HG02981 (cell line): ENCODE measurements around the gene TPD52L2.
"Not testable (repeated sequence)": the region's sequence is repeated elsewhere in the genome, so short reads cannot be mapped to it uniquely, and the experiment has no call there.

Experiments
- ATAC-seq: cut with Tn5 transposase; IDR thresholded peaks from one replicate; pipeline ENCODE4 v1.9.1; 2021; ENCODE audit warnings: mild to moderate bottlenecking, moderate library complexity; ENCODE audit not compliant: unreplicated experiment

The TPD52L2 gene

DNA sequence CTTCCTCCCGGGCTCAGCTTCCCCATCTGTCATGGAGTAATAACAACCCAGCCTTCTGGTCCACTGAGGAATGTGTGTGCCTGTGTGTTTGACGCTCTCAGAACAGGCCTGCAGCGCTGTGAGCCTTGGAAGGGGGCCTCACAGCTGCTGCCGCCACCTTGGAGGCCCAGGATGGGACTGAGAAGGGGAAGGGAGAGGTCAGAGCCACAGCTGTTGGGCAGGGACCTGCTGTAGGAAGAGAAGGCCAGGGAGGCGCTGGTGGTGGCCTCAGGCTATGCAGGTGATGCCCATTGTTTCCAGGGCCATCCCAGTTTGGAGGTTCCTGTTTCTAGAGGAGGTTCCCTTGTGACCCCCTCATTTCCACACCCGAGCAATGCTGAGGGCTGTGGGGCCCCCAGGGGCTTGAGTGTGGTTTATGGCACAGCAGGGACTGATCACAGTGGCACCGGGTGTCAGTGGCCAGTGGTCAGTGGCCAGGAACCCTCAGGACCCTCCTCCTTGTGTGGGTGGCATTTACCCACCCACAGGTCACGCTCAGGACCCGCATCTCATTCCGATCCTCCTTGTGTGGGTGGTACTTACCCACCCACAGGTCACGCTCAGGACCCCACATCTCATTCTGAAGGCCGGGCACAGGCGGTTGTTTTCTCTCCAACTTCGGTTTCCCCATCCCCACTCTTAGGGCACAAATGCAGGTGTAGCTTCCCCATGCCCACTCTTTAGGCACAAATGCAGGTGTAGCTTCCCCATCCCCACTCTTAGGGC, 14.0 kb downstream of the TPD52L2 start:
- no peak for ATAC-seq

GRCh38 chr20:63880901-63881300, 15.8 kb downstream of the TPD52L2 start:
- not testable (repeated sequence) for ATAC-seq

DNA sequence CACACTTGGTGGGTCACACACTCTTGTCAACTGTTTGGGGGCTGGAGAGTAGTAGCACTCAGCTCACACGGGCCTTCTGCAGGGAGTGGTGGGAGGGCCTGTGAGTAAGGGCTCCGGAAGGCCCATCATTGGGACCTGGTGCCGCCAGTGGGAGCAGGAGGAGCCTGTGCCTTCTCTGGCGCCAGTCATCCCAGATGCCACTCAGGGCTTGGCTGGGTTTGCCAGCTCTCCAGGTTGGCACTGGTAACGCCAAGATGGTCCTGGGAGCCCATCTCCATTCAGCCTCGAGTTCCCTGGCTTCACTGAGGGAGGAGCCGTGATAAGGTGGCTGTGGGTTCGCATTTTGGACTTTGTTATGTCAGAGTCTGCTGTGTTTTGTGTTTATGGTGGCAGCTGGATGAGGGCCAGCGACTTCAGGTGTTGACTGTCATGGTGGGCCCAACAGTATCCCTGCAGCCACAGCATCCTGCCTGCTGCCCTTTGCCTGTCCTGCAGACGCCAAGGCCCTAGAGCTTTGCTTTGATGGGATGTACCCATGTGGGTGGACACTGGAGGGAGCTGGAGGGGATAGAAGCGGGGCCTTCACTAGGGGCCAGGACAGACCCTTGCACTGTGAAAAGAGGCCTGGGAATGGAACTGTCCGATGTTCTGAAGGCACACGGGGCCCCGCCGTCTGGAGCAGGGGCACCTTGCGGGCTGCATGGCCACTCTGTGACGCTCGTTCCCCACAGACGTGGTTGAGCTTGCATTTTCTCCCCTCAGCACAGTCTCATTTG, 16.6 kb downstream of the TPD52L2 start:
- no peak for ATAC-seq

DNA sequence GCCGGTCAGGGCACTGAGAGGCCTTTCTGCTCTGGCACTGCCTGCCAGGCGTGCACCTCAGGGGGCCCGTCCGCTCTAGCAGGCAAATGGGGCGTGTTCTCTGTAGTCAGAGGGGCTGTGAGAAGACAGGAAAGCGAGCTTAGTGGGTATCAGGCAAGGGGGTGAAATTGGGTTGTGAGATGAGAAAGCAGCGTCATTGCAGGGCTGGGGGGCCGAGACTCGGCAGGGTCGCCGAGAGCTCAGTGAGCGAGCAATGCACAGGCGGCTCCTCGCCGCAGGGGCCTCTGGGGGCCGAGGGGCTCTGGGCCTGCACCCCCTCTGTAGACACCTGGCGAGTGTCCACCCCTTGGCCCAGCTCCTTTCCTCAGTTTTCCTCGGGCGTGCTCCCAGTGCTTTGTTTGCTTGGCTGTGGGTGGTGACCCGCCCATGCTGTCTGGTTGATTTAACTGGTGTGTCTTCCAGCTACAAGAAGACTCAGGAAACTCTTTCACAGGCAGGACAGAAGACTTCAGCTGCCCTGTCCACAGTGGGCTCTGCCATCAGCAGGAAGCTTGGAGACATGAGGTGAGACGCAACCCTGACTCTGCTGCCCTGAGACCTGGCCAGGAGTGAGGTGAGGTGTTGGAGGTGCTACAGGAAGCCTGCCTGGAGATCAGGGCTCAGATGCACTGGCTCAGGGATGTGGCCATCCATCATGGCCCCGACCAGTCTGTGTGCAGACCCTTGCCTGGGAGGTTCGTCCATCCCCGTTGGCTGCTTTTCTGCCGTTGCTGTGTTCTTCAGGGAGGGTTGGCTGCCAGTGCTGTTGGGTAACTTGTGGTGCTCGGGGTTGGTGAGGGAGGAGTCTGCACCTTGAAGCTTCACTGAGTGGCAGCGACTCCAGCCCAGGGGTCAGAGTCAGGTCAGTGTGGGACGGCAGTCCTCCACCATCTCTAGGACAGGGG, 17.5 kb downstream of the TPD52L2 start:
- no peak for ATAC-seq

GRCh38 chr20:63883201-63883593, 18.1 kb downstream of the TPD52L2 start:
- ATAC-seq, result no peak

- no peak for ATAC-seq
Measured at GRCh38 chr20:63884506-63885263, 19.6 kb downstream of the TPD52L2 start.

DNA sequence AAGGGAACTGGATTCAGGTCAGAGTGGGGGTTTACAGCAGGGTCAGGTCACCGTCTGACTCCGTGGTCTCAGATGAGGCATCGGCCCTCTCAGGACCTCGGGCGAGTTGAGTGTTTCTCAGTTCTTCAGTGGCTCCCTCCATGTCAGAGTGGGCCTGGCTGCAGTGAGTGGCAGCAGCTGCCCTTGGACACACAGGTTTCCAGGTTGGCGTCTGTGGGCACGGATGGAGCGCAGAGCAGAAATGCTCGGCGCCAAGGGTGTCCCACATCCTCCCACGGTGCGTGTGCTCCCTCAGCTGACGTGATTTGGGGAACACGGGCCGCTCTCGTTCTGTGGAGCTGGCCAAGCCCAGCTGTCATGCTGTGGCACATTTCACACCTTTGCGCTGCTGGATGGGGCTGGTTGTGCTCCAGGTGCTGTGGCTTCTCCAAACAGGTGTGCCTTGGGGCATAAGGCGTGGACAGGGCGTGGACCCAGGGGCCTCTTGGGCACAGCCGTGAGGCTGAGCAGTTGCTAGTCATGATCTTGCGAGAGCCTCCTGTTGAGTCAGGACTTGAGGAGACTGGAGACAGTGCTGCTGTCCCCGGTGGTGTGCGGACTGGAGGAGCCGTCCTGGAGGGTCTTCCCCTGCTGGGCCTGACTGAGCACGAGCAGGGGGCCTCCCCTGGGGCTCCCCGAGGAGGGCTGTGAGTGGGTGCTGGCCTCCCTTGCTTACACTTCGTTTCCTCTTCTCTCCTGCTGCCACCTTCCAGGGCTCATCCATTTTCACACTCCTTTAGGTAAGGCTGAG, 20.4 kb downstream of the TPD52L2 start:
- ATAC-seq, result no peak

DNA sequence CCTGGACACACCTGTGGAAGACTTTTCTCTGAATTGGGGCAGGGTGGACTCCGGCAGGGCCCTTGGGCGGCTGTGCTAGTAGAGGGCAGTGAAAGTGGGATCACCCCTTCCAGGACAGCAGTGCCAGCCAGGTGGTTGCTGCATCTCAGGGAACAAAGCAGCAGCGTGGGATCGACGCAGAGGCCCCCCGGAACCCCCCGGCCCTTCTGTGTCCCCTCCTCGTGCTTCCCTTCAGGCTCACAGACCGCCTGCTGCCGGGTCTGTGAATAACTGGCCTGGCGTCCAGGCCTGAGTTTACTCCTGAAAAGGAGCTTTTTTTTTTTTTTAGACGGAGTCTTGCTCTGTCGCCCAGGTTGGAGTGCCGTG, 21.0 kb downstream of the TPD52L2 start:
- ATAC-seq, result no peak

DNA sequence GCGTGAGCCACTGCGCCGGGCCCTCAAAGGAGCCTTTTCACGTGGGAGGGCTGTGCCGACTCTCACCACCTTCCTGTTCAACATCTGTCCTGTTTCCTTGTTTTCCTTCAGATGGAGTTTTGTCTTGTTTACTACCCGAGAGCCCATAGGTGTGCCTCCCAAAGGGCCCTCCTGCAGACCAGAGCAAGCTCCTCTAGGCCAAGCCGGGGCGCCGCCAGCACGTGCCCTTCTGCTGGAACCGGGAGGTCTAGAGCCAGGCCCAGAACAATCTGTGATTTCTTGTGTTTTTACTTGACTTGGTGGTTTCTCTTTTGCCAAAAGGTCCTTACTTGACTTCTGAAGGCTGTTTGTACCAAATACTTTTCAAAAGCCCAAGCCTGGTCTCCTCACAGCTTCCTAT, 21.9 kb downstream of the TPD52L2 start:
- no peak for ATAC-seq

- no peak for ATAC-seq
Measured at GRCh38 chr20:63889241-63890200, 24.5 kb downstream of the TPD52L2 start.

- no peak for ATAC-seq
Measured at GRCh38 chr20:63890201-63890576, 25.1 kb downstream of the TPD52L2 start.

GRCh38 chr20:63890616-63891015, 25.5 kb downstream of the TPD52L2 start:
- no peak for ATAC-seq

DNA sequence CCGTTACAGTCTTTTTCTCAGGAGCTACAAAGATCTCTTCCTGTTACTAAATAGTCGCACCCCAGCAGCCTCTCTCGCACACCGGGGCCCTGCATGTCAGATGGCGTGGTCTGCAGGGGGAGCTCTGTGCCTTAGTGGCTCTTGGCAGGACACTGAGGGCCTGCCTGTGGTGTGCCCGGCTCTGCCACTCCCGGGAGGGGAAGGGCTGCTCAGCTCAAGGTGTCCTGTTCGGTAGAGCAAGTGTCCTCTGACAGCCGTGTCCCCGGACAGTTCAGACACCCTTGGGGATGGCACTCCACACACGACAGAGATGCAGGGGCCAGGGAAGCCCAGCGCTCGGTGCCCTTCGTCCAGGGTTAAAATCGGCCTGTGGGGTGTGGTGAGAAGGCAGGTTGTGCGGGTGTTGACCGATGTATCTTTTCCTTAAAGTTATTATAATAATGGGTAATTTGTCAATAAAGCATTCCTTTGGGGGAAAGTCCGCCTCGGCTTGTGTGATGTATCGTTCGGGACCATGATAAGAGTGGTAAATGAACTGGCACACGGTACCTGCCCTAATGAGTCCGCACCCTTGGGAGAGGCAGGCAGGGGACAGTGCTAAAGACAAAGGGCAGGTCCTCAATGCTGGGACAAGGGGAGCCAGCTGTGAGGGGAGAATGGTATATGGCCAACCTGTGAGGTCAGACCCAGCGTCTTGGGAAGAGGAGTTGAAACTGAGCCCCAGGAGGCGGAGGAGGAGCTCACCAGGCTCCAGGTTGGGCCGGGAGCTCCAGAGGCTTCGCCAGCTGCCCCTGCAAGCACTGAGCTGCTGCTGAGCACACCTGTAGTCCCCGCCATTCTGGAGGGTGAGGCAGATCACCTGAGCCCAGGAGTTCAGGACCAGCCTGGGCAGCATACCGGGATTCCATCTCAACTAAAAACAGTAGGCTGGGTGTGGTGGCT, 26.3 kb downstream of the TPD52L2 start:
- ATAC-seq, result no peak

DNA sequence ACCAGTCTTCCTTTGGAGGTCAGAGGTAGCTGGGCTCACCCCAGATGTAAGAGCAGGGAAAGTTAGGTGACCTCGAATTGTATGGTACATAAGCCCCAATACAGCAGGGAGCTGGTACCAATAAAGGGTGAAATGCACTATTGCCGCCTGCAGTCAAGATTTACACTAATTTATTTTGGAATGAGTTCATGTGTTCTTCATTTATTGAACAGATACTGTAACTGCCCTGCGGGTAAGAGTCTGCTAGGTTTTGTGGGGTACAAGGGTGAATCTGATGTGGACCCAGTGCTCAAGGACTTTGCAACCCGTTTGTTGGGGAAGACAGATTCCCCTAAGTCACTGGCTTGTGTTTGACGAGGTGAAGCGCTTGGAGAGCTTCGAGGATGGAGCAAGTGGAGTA, 27.3 kb downstream of the TPD52L2 start:
- ATAC-seq, result no peak

DNA sequence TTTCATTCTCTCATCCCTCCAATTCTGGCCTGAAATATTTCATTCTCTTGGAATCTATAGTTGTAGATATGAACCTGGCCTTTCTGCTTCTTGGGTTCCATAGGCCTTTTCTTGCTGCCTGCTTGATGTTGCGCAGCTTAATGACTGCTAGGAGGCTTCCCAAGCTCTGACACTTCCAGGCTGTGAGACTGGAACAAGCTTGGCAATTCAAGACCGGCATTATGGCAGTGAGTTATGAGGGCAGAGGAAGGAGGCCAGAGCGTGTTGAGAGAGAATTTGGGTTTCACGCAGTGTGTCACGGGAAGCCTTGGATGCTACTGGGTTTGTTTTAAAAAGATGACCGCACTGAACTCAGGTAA, 28.9 kb downstream of the TPD52L2 start:
- no peak for ATAC-seq

- ATAC-seq, result peak; percentile 87
Measured at GRCh38 chr20:63894358-63895201, 29.5 kb downstream of the TPD52L2 start, which contains the start of gene DNAJC5. TSS of gene DNAJC5 (plus strand) at chr20:63895126. CDS start at chr20:63928346, 33,220 bp downstream.
